SU-DHL-6 (cell line): ENCODE results near the gene RARG.

Source experiments
- H2AFZ ChIP-seq: fragments of 200-600 bp; sonication (generic); 2 replicates; pipeline ENCODE4 v1.6.1; 2014; ENCODE audit warnings: low read depth, mild to moderate bottlenecking, moderate library complexity, mixed read lengths, antibody characterized with exemption, low read length; ENCODE audit not compliant: severe bottlenecking
- H3F3A ChIP-seq: fragments of 200-600 bp; shearing (Covaris generic); 2 replicates; pipeline ENCODE4 v1.6.0; 2016; ENCODE audit warnings: antibody characterized with exemption, mild to moderate bottlenecking; ENCODE audit not compliant: insufficient read depth
- H3K27ac ChIP-seq: fragments of 200-600 bp; sonication (generic); 2 replicates; pipeline ENCODE4 v1.5.1; 2016; ENCODE audit warnings: low read depth, mild to moderate bottlenecking, low read length, moderate library complexity, mixed read lengths
- H3K27me3 ChIP-seq: fragments of 200-600 bp; sonication (generic), shearing (Covaris generic); 2 replicates; pipeline ENCODE4 v1.6.0; 2014; ENCODE audit warnings: mild to moderate bottlenecking, low read length
- H3K36me3 ChIP-seq: fragments of 200-600 bp; sonication (generic); 2 replicates; pipeline ENCODE4 v1.6.1; 2014; ENCODE audit warnings: mild to moderate bottlenecking, low read length, mixed read lengths
- H3K4me2 ChIP-seq: fragments of 300-600, 200-600 bp; shearing (Covaris generic), sonication (generic); 2 replicates; pipeline ENCODE4 v1.6.0; 2014; ENCODE audit warnings: low read length, low read depth, mild to moderate bottlenecking; ENCODE audit not compliant: poor library complexity, severe bottlenecking
- H3K4me3 ChIP-seq: fragments of 200-600 bp; sonication (generic); 2 replicates; pipeline ENCODE4 v1.5.1; 2014; ENCODE audit warnings: antibody characterized with exemption, low read length, mild to moderate bottlenecking, mixed read lengths; ENCODE audit not compliant: insufficient read depth, poor library complexity, severe bottlenecking
- H3K79me2 ChIP-seq: fragments of 200-600 bp; sonication (generic); 2 replicates; pipeline ENCODE4 v1.6.1; 2014; ENCODE audit warnings: mild to moderate bottlenecking, low read length, moderate library complexity; ENCODE audit not compliant: insufficient read depth
- H3K9ac ChIP-seq: fragments of 200-600 bp; sonication (generic); 2 replicates; pipeline ENCODE4 v1.7.0; 2014; ENCODE audit warnings: mild to moderate bottlenecking, low read length
- H3K9me2 ChIP-seq: fragments of 200-600 bp; sonication (generic); replicated peaks from 2 replicates; pipeline ENCODE4 v1.6.1; 2014; ENCODE audit warnings: low read length; ENCODE audit not compliant: insufficient read depth
- H3K9me3 ChIP-seq: fragments of 200-600 bp; sonication (generic); 2 replicates; pipeline ENCODE4 v1.6.1; 2014; ENCODE audit warnings: low read length, mixed read lengths; ENCODE audit not compliant: insufficient read depth
- H4K20me1 ChIP-seq: fragments of 200-600 bp; sonication (generic); 2 replicates; pipeline ENCODE4 v1.6.1; 2014; ENCODE audit warnings: low read depth, mild to moderate bottlenecking, antibody characterized with exemption, low read length, moderate library complexity, mixed read lengths
- CTCF ChIP-seq: fragments of 200-600 bp; sonication (generic); IDR thresholded peaks from one replicate; pipeline ENCODE4 v1.5.1; 2017; ENCODE audit warnings: antibody characterized with exemption, mild to moderate bottlenecking, low read length, moderate library complexity; ENCODE audit not compliant: insufficient read depth, poor library complexity, severe bottlenecking
- EZH2phosphoT487 ChIP-seq: fragments of 200-600 bp; sonication (generic), shearing (Covaris generic); conservative IDR thresholded peaks from 2 replicates; pipeline ENCODE4 v1.6.1; 2018; ENCODE audit warnings: mild to moderate bottlenecking, antibody characterized with exemption, low read length, moderate library complexity, mixed read lengths

The RARG gene

DNA sequence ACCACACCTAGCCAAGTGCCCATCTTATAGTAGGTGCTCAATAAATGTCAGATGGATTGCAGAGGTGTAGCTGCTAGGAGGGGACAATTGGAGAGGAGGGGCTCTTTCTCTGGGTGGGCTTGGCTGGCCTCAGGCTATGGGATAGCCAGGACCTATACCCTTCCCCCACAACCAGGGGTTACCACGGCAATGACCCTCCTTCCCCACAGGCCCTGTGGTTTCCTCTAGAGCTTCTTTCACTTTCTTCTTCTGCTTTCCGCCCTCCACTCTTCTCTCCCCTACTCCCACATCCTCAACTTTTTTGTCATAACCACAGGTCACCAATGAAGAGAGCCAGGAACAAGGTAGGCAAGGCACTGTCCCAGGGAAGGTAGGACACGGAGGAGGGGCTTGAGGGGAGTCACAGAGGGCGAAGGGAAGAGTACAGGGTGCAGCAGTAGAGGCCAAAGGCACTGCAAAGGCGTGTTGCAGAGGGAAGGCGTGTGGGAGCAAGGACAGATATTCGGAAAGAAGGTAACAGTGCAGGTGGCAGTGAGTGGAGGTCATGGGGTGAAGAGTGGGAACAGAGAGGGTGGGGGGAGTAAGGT, 23.0 kb downstream of the RARG start:
- peaks cover 33% of the 10 kb centered on the region for H3F3A ChIP-seq
- peaks cover 30% of the 10 kb centered on the region for H3K79me2 ChIP-seq
- no peaks in the 10 kb centered on the region for H3K36me3 ChIP-seq
- peak overlapping the region; percentile 69 for H3K27ac ChIP-seq
- H3K9me2 ChIP-seq: no peaks in the 10 kb centered on the region
- peak overlapping the region; percentile 63 for H3K4me2 ChIP-seq
- peak overlapping the region; percentile 46 for H3K9ac ChIP-seq
- H3K9me3 ChIP-seq: no peaks in the 10 kb centered on the region
- no peak for TF ChIP-seq CTCF
- TF ChIP-seq EZH2phosphoT487: no peak
- peak overlapping the region; percentile 42 for H3K4me3 ChIP-seq
- no peaks in the 10 kb centered on the region for H4K20me1 ChIP-seq
- H2AFZ ChIP-seq: peak overlapping the region; percentile 13
- H3K27me3 ChIP-seq: no peaks in the 10 kb centered on the region

GRCh38 chr12:53208435-53208834, 23.6 kb downstream of the RARG start:
- Histone ChIP-seq H3K36me3 (no peaks in the 10 kb centered on the region), H4K20me1 (no peaks in the 10 kb centered on the region), H2AFZ (no peak overlapping the region), H3K27me3 (no peaks in the 10 kb centered on the region), H3K79me2 (peaks cover 35% of the 10 kb centered on the region), H3K4me3 (no peak overlapping the region), H3K27ac (peak overlapping the region; percentile 69), H3K9ac (peak overlapping the region; percentile 46; the same call in 1 of the 2 replicates), H3K4me2 (peak overlapping the region; percentile 63), H3K9me2 (no peaks in the 10 kb centered on the region), H3K9me3 (no peaks in the 10 kb centered on the region), H3F3A (peaks cover 37% of the 10 kb centered on the region)
- TF ChIP-seq EZH2phosphoT487 (no peak), CTCF (no peak)

GRCh38 chr12:53207042-53207441, 25.0 kb downstream of the RARG start, which contains the start of gene ITGB7:
ITGB7 (minus strand) TSS chr12:53207251; CDS start chr12:53200443, 6,808 bp downstream.
- no peaks in the 10 kb centered on the region for H4K20me1 ChIP-seq
- H2AFZ ChIP-seq: no peak within 1 kb of the TSS
- H3K9me3 ChIP-seq: no peaks in the 10 kb centered on the region
- peaks cover 40% of the 10 kb centered on the region for H3F3A ChIP-seq
- no peaks in the 10 kb centered on the region for H3K27me3 ChIP-seq
- H3K4me3 ChIP-seq: peak within 1 kb of the TSS; percentile 85
- no peaks in the 10 kb centered on the region for H3K36me3 ChIP-seq
- H3K79me2 ChIP-seq: peaks cover 47% of the 10 kb centered on the region
- H3K4me2 ChIP-seq: peak within 1 kb of the TSS; percentile 97
- H3K9ac ChIP-seq: peak within 1 kb of the TSS; percentile 81
- no peaks in the 10 kb centered on the region for H3K9me2 ChIP-seq
- no peak for TF ChIP-seq EZH2phosphoT487
- TF ChIP-seq CTCF: no peak
- H3K27ac ChIP-seq: peak within 1 kb of the TSS; percentile 85
